Smooth muscle cell (in vitro differentiated cells): ENCODE measurements around the gene TTLL5. TPM values are rescaled to one million over a fixed set of nuclear protein-coding genes. Genes with fewer than 3 reads are reported as not detected.

ENCODE experiments used
- DNase-seq: peaks from one replicate; lab custom pipeline; 2025; ENCODE audit not compliant: unreplicated experiment; lab: John Stamatoyannopoulos, UW
- H2AFZ ChIP-seq: fragments of 200-600 bp; sonication (generic); 2 replicates; pipeline ENCODE4 v1.6.0; 2016; ENCODE audit warnings: antibody characterized with exemption, low read depth, mild to moderate bottlenecking
- H3F3A ChIP-seq: fragments of 200-600 bp; sonication (generic); 2 replicates; pipeline ENCODE4 v1.6.0; 2017; ENCODE audit warnings: antibody characterized with exemption, low read depth
- H3K27ac ChIP-seq: fragments of 200-600 bp; sonication (generic); 2 replicates; pipeline ENCODE4 v1.5.1; 2016; ENCODE audit warnings: low read depth, mild to moderate bottlenecking
- H3K27me3 ChIP-seq: fragments of 200-600 bp; sonication (generic); 2 replicates; pipeline ENCODE4 v1.6.1; 2016; ENCODE audit warnings: low read depth, mild to moderate bottlenecking
- H3K36me3 ChIP-seq: fragments of 200-600 bp; sonication (generic); 2 replicates; pipeline ENCODE4 v1.5.1; 2016; ENCODE audit warnings: low read depth
- H3K4me1 ChIP-seq: fragments of 200-600 bp; sonication (generic); 2 replicates; pipeline ENCODE4 v1.5.1; 2016; ENCODE audit warnings: low read depth
- H3K4me2 ChIP-seq: fragments of 200-600 bp; sonication (generic); 2 replicates; pipeline ENCODE4 v1.6.0; 2016; ENCODE audit warnings: mild to moderate bottlenecking
- H3K4me3 ChIP-seq: fragments of 200-600 bp; sonication (generic); 2 replicates; pipeline ENCODE4 v1.5.1; 2016; ENCODE audit warnings: mild to moderate bottlenecking
- H3K79me2 ChIP-seq: fragments of 200-600 bp; sonication (generic); 2 replicates; pipeline ENCODE4 v1.6.0; 2016; ENCODE audit warnings: low read depth, mild to moderate bottlenecking
- H3K9ac ChIP-seq: fragments of 200-600 bp; sonication (generic); 2 replicates; pipeline ENCODE4 v1.6.0; 2016; ENCODE audit warnings: low read depth
- H3K9me3 ChIP-seq: fragments of 200-600 bp; sonication (generic); replicated peaks from 2 replicates; pipeline ENCODE4 v1.5.1; 2016; ENCODE audit warnings: low read depth
- H4K20me1 ChIP-seq: fragments of 200-600 bp; sonication (generic); 2 replicates; pipeline ENCODE4 v1.6.0; 2016; ENCODE audit warnings: low read depth
- CTCF ChIP-seq: fragments of 200-600 bp; sonication (generic); IDR thresholded peaks from 2 replicates; pipeline ENCODE4 v1.5.1; 2017; ENCODE audit warnings: borderline replicate concordance, mild to moderate bottlenecking, antibody characterized with exemption; ENCODE audit not compliant: insufficient read depth, poor library complexity, severe bottlenecking
- WGBS: methylation state at CpG from one replicate; pipeline ENCODE4 v1.1.7; 2016; ENCODE audit warnings: low lambda C conversion rate; 5-methylcytosine and 5-hydroxymethylcytosine counted together
- polyA plus RNA-seq: library from polyadenylated mRNA; unstranded; fragments of >200 nt; fragmentation: Nextera tagmentation; extraction: Ambion mirVana; gene quantifications from 2 replicates; pipeline ENCODE4 v1.2.1, GENCODE V29; 2016
- total RNA-seq: library from RNA; depleted of rRNA; stranded (reverse); fragments of >200 nt; gene quantifications from 2 replicates; pipeline ENCODE4 v1.2.3, GENCODE V29; 2014

TTLL5 gene
- total and polyA plus RNA-seq, 2 experiments from 2014 or later = 12.6 to 38.0 TPM

DNA sequence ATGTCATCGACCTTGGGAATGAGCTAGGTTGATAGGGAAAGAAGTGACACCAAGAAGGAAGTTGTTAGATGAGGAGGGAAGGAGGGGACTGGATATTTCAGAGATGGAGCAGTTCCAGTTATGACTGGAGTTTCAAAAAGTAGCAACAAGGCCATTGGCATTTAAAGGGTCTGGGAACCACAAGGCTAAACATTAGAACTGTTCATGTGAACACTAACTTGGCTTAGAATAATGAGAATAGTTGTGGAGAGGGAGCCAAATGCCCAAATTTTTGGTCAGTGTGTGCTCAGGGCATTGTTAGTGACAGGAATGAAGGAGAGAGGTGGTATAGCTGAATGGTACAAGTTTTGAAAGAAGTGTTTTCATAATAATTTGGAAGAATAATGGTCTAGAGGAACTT is 341.3 kb downstream of the TTLL5 start:
- Histone ChIP-seq H3F3A (no peaks in the 10 kb centered on the region), H3K9ac (no peak overlapping the region), H2AFZ (no peak overlapping the region), H3K9me3 (peaks cover 8% of the 10 kb centered on the region), H3K4me1 (no peaks in the 10 kb centered on the region), H3K36me3 (peaks cover 29% of the 10 kb centered on the region), H3K4me2 (no peak overlapping the region), H3K27ac (no peak overlapping the region), H3K4me3 (no peak overlapping the region), H4K20me1 (peaks cover 13% of the 10 kb centered on the region), H3K79me2 (no peaks in the 10 kb centered on the region), H3K27me3 (no peaks in the 10 kb centered on the region)
- 93% methylated on average over 1 of the region's 1 CpG for WGBS
- DNase-seq = no peak
- TF ChIP-seq CTCF = no peak

Other genes starting within 250 kb of the TTLL5 start
- gene JDP2, start 233.2 kb upstream of the TTLL5 start, total RNA-seq = 70.3 and 71.2 TPM in 2 replicates
- 98.9 and 126 TPM in 2 replicates for gene JDP2, start 233.2 kb upstream of the TTLL5 start, polyA plus RNA-seq
- not detected in 2 replicates for gene BATF, start 138.8 kb upstream of the TTLL5 start, total RNA-seq
- gene BATF, start 138.8 kb upstream of the TTLL5 start, polyA plus RNA-seq = not detected in 2 replicates
- gene FLVCR2, start 82.6 kb upstream of the TTLL5 start, total RNA-seq = 3.9 and 13.3 TPM in 2 replicates
- 3.0 and 3.5 TPM in 2 replicates for gene FLVCR2, start 82.6 kb upstream of the TTLL5 start, polyA plus RNA-seq
- gene ERG28, start 370 bp upstream of the TTLL5 start, total RNA-seq = 34.6 and 35.0 TPM in 2 replicates
- 44.9 and 45.2 TPM in 2 replicates for gene ERG28, start 370 bp upstream of the TTLL5 start, polyA plus RNA-seq